ENCODE results near the gene MAPKAPK2. TPM values are rescaled to one million over a fixed set of nuclear protein-coding genes. Genes with fewer than 3 reads are reported as not detected.

MAPKAPK2 gene
- polyA plus RNA-seq, 1 donor (not counting 4 experiments of a cell fraction or from before 2014, with no cell fraction given), result 41.5 TPM

- H2AFZ ChIP-seq (ENCODE audit: control insufficient read depth, low read length), result no peak overlapping the region
- H3K4me3 ChIP-seq (ENCODE audit: control insufficient read depth in 2 of 3, extremely low read depth in 1 of 3, insufficient read depth in 2 of 3, low read depth in 1 of 3, low read length in 3 of 3), result no peak overlapping the region
- no peak for FAIRE-seq
- H3K4me1 ChIP-seq (ENCODE audit: control insufficient read depth, extremely low read depth, insufficient read depth, low read length), result peaks cover 66% of the 10 kb centered on the region
- H3K36me3 ChIP-seq (ENCODE audit: control insufficient read depth in 2 of 2, extremely low read depth in 1 of 2, insufficient read depth in 2 of 2, low read length in 2 of 2), result peaks cover 0 to 3% of the 10 kb centered on the region in 2 experiments
- DNase-seq (ENCODE audit: low read depth, low spot score), result no peak
- H3K27ac ChIP-seq (ENCODE audit: control insufficient read depth, insufficient read depth, low read length), result no peak overlapping the region
- H4K20me1 ChIP-seq (ENCODE audit: control insufficient read depth, extremely low read depth, insufficient read depth, low read length), result peaks cover 42% of the 10 kb centered on the region
- no peaks in the 10 kb centered on the region for H3K27me3 ChIP-seq (ENCODE audit: control insufficient read depth, extremely low read depth, insufficient read depth, low read length)
- H3K79me2 ChIP-seq (ENCODE audit: control insufficient read depth, insufficient read depth, low read length), result peaks cover 91% of the 10 kb centered on the region
- TF ChIP-seq EZH2 (IDR thresholded peaks at IDR 0.05; ENCODE audit: low read length) (no peak), CTCF (optimal IDR thresholded peaks at IDR 0.05 in 1 of 3, IDR thresholded peaks at IDR 0.05 in 1 of 3, conservative IDR thresholded peaks at IDR 0.05 in 1 of 3; ENCODE audit: extremely low read depth in 1 of 3, insufficient read depth in 2 of 3, low read length in 3 of 3) (no peak)
- H3K9me1 ChIP-seq (ENCODE audit: control insufficient read depth, extremely low read depth, insufficient read depth, low read length), result peaks cover 5% of the 10 kb centered on the region
- H3K9ac ChIP-seq (ENCODE audit: control insufficient read depth, extremely low read depth, insufficient read depth, low read length), result no peak overlapping the region
- no peak overlapping the region for H3K4me2 ChIP-seq (ENCODE audit: control insufficient read depth, extremely low read depth, insufficient read depth, low read depth, low read length)
- no peaks in the 10 kb centered on the region for H3K9me3 ChIP-seq (ENCODE audit: control insufficient read depth, low read depth, low read length)
- dilution Hi-C loops (cut with MboI; ENCODE audit: extremely low pct_ligation_motif_present, low sequenced_read_pairs), result no loop called here
These were observed 21.6 kb downstream of the MAPKAPK2 start for GRCh38 chr1:206706298-206706791.

GRCh38 chr1:206706806-206707366, 22.2 kb downstream of the MAPKAPK2 start:
- DNase-seq (ENCODE audit: low read depth, low spot score), result no peak
- FAIRE-seq, result no peak
- Histone ChIP-seq H2AFZ (ENCODE audit: control insufficient read depth, low read length) (no peak overlapping the region), H3K9ac (ENCODE audit: control insufficient read depth, extremely low read depth, insufficient read depth, low read length) (no peak overlapping the region), H3K79me2 (ENCODE audit: control insufficient read depth, insufficient read depth, low read length) (peaks cover 92% of the 10 kb centered on the region), H4K20me1 (ENCODE audit: control insufficient read depth, extremely low read depth, insufficient read depth, low read length) (peaks cover 42% of the 10 kb centered on the region), H3K4me1 (ENCODE audit: control insufficient read depth, extremely low read depth, insufficient read depth, low read length) (peaks cover 64% of the 10 kb centered on the region), H3K27ac (ENCODE audit: control insufficient read depth, insufficient read depth, low read length) (no peak overlapping the region), H3K27me3 (ENCODE audit: control insufficient read depth, extremely low read depth, insufficient read depth, low read length) (no peaks in the 10 kb centered on the region), H3K9me3 (ENCODE audit: control insufficient read depth, low read depth, low read length) (no peaks in the 10 kb centered on the region), H3K9me1 (ENCODE audit: control insufficient read depth, extremely low read depth, insufficient read depth, low read length) (peaks cover 5% of the 10 kb centered on the region), H3K4me3 (ENCODE audit: control insufficient read depth in 2 of 3, extremely low read depth in 1 of 3, insufficient read depth in 2 of 3, low read depth in 1 of 3, low read length in 3 of 3) (no peak overlapping the region), H3K4me2 (ENCODE audit: control insufficient read depth, extremely low read depth, insufficient read depth, low read depth, low read length) (no peak overlapping the region), H3K36me3 (ENCODE audit: control insufficient read depth in 2 of 2, extremely low read depth in 1 of 2, insufficient read depth in 2 of 2, low read length in 2 of 2) (peaks cover 0 to 3% of the 10 kb centered on the region in 2 experiments)
- dilution Hi-C loops (cut with MboI; ENCODE audit: extremely low pct_ligation_motif_present, low sequenced_read_pairs), result no loop called here
- no peak for TF ChIP-seq CTCF (optimal IDR thresholded peaks at IDR 0.05 in 1 of 3, IDR thresholded peaks at IDR 0.05 in 1 of 3, conservative IDR thresholded peaks at IDR 0.05 in 1 of 3; ENCODE audit: extremely low read depth in 1 of 3, insufficient read depth in 2 of 3, low read length in 3 of 3)
- no peak for TF ChIP-seq EZH2 (IDR thresholded peaks at IDR 0.05; ENCODE audit: low read length)
